Peyer's patch (tissue), 4 donors: ENCODE results near the gene OR14J1.
"Not testable (repeated sequence)": the region's sequence is repeated elsewhere in the genome, so short reads cannot be mapped to it uniquely, and the experiment has no call there.

Experiments
- CTCF ChIP-seq, 6 experiments: fragments of 450-650 bp in 4 of 6; fragments of 200-600 bp in 2 of 6; sonication (generic) in 1 of 6; IDR thresholded peaks; one replicate each; pipeline ENCODE4 v1.5.1; 2017 to 2019; ENCODE audit warnings: antibody characterized with exemption in 6 of 6, mild to moderate bottlenecking in 3 of 6, moderate library complexity in 1 of 6
- POLR2A ChIP-seq, 2 donors: fragments of 450-650 bp; IDR thresholded peaks; one replicate each; pipeline ENCODE4 v1.5.1; 2017; ENCODE audit warnings: antibody characterized with exemption in 2 of 2, mild to moderate bottlenecking in 2 of 2, moderate library complexity in 2 of 2

DNA sequence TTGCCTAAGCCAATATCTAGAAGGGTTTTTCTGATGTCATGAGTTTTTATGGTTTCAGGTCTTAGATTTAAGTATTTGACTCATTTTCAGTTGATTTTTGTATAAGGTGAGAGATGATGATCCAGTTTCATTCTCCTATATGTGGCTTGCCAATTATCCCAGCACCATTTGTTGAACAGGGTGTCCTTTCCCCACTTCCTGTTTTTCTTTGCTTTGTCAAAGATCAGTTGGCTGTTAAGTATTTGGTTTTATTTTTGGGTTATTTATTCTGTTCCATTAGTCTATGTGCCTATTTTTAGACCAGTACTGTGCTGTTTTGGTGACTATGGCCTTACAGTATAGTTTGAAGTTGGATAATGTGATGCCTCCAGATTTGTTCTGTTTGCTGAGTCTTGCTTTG, 21.8 kb downstream of the OR14J1 start:
- not testable (repeated sequence) for TF ChIP-seq CTCF, POLR2A (IDR thresholded peaks at IDR 0.05)
